GM12891 (cell line): ENCODE data around the gene FN3K.

Experiments used
- PAX5 ChIP-seq: IDR thresholded peaks from 2 replicates; pipeline ENCODE4 v1.6.1; 2011; ENCODE audit warnings: low read length, moderate library complexity, mild to moderate bottlenecking; ENCODE audit not compliant: insufficient read depth, severe bottlenecking
- POLR2A ChIP-seq: IDR thresholded peaks from 2 replicates; pipeline ENCODE4 v1.6.1; 2011; ENCODE audit warnings: low read depth, low read length, control low read depth
- POLR2AphosphoS5 ChIP-seq: IDR thresholded peaks from 2 replicates; pipeline ENCODE4 v1.6.1; 2011; ENCODE audit warnings: low read depth, low read length, control low read depth
- POU2F2 ChIP-seq: IDR thresholded peaks from 2 replicates; pipeline ENCODE4 v1.6.1; 2011; ENCODE audit warnings: low read depth, mild to moderate bottlenecking, control low read depth, low read length, moderate library complexity
- SPI1 ChIP-seq: IDR thresholded peaks from 2 replicates; pipeline ENCODE4 v1.6.1; 2011; ENCODE audit warnings: low read depth, low read length, control low read depth
- TAF1 ChIP-seq: IDR thresholded peaks from 2 replicates; pipeline ENCODE4 v1.6.1; 2011; ENCODE audit warnings: low read depth, low read length, control low read depth

DNA sequence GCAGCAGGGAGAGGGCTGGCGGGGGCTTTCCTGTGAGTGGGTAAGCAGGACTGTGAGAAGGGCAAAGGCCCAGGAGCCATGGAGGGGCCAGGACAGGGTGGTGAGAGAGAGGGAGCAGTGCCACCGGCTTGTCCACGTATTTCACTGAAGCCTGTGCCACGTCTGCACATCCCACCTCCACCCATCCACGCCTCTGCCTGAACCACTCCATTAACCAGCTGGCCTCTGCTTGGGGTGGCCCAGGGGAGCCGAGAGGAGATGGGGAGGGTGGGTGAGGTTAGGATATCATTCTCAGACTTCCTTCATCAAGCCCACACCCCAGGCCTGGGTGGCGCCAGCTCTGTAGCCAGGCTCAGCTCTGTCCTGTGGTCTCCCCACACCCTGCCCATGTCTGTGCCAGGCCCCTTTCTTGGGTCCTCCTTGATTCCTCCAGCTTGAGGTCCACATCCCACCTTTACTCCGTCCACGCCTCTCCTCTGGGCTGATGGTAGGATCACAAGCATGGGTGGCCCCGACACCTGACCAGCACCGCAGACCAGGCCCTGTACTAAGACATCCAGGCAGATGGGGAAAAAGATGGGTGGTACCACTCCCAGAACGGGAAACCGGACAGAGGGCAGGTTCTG lies 3.2 kb upstream of the FN3K start:
- TF ChIP-seq POLR2A: no peak
- no peak for TF ChIP-seq POU2F2
- no peak for TF ChIP-seq POLR2AphosphoS5
- no peak for TF ChIP-seq TAF1
- no peak for TF ChIP-seq SPI1
- TF ChIP-seq PAX5: no peak
